ENCODE data around the gene RAB11FIP4.

GRCh38 chr17:31566992-31567373, 175.5 kb downstream of the RAB11FIP4 start:
- TF ChIP-seq CTCF (IDR thresholded peaks at IDR 0.05) (no peak), POLR2A (IDR thresholded peaks at IDR 0.05) (no peak)
